HG03520 (cell line): ENCODE results near the gene ATF7IP.
"Not testable (repeated sequence)": the region's sequence is repeated elsewhere in the genome, so short reads cannot be mapped to it uniquely, and the experiment has no call there.

Source experiments
- ATAC-seq: cut with Tn5 transposase; IDR thresholded peaks from one replicate; pipeline ENCODE4 v1.9.1; 2021; ENCODE audit warnings: mild to moderate bottlenecking, moderate library complexity; ENCODE audit not compliant: unreplicated experiment

ATF7IP gene

DNA sequence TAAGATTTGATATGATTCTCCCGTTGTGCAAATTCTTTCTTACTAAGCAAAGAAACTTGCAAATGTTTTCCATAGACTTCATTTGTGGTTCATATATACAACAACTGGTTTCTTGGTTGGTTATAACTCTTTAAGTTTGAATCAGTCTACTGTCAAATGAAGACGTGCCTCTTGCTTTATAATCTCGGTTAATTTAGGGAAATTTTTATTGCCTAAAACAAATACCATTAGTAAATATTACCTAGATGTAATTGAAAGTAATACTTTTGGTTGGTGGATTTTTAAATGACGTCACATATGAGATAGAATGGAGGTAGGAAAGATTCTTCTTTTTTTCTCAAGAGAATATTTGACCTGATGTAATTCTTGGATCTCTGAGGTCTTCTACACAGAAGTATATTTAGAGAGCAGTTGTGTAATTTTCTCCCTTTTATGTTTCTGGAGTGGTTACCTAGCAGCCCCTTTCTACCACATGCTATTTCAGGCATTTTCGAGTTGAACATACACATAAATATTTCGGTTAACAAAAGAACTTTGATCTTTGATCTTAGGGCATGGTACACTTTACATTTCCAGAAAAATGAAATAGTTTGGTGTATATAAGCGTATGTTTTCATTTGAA lies 1.7 kb downstream of the ATF7IP start:
- peak; percentile 38 for ATAC-seq

DNA sequence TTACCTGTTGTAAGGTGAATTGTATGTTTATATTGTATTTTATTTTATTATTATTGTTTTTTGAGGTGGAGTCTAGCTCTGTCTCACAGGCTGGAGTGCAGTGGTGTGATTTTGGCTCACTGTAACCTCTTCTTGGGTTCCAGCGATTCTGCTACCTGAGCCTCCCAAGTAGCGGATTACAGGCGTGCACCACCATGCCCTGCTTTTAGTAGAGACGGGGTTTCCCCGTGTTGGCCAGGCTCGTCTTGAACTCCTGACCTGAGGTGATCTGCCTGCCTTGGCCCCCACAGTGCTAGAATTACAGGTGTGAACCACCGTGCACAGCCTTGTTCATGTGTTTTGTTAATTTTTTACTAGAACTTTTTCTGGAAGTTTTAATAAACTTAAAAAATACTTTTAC lies 3.8 kb downstream of the ATF7IP start:
- no peak for ATAC-seq

DNA sequence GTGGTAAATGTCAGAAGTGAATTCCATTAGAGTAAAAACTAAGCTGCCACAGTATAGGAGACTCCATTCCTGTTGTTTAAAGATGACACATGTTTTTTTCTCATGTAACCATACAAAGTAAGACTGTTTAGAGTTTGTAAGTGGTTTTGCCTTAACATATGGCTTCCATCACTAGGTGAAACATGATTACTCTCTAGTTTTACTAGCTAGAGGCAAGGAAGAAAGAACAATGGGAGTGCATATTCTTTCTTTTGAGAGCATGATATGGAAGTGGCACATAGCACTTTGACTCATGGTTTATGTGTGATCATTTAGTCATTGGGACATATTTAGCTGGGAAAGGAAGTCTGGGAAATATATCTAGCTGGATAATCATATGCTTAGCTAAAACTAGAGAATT lies 7.7 kb downstream of the ATF7IP start:
- ATAC-seq = no peak

DNA sequence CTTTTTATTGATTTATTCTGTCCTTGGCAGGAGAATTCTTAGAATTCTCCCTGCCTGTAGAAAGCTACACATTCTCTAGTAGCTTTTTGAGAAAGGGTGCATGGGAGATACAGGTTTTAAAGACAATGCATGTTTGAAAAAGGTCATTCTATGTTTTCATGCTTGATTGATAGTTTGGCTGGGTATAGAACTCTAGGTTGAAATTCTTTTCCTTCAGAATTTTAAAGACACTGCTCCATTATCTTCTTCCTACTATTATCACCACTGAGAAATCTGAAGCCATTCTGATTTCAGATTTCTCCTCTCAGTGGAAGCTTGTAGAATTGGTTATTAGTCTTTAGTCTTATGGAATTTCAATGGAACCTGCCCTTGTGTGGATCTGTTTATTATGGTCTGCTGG lies 14.0 kb downstream of the ATF7IP start:
- no peak for ATAC-seq

- peak; percentile 94 for ATAC-seq
Observed at GRCh38 chr12:14384783-14385638, 19.5 kb downstream of the ATF7IP start.

GRCh38 chr12:14387219-14387871 lies 21.9 kb downstream of the ATF7IP start:
- no peak for ATAC-seq

GRCh38 chr12:14390449-14390848 lies 25.0 kb downstream of the ATF7IP start:
- ATAC-seq = no peak

DNA sequence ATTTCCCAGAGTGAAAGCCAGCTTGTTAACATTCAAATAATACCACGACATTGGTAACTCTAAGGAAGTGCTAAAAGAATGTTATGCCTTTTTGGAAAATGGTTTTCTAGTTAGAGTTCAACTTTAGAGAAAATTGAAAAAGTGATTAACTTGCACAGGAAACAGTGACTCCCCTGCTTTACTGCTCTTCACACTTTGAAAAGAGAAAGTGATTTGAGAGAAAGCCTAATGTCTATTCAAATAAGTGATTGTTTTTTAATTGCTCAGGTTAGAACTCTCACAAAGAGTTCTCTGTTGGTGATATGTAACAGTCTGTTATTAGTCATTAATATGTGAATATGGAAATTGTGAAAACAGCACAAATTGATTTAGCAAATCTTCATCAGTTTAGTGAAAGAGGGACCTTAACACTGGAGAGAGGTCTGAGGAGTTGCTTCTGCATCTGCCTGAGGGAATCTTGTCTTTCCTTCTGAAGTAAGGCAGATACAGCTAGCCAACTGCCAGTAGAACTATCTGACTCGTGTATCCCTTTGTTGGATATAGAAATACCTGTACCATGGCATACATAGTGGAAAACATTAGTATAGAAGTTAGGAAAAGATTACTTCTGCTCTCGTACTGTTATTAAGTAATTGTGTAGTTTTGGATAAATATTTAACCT lies 25.5 kb downstream of the ATF7IP start:
- ATAC-seq = no peak

GRCh38 chr12:14393751-14394150 lies 28.3 kb downstream of the ATF7IP start:
- no peak for ATAC-seq

- peak; percentile 69 for ATAC-seq
Observed at GRCh38 chr12:14394317-14395073, 29.0 kb downstream of the ATF7IP start.

GRCh38 chr12:14395074-14395778 lies 29.7 kb downstream of the ATF7IP start:
- peak; percentile 39 for ATAC-seq

DNA sequence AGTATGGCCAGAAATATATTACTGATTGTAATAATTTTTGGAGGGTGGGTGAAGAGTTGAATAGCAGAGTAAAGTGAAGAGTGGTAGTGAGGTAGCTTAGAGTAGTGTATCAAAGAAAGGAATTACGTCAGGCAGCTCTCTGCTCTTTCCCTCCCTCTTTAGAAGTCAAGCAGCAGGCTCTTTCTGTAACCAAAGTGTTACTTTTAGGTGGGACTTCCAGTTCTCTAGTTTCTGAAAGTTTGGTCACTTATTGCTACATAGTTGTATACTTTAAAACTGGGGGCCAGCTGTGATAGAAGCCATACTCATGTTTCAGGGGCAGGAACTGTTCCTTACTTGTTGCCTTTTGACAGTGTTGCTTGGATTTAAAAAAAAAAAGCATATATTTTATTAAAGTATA lies 30.6 kb downstream of the ATF7IP start:
- ATAC-seq = no peak

GRCh38 chr12:14399871-14400270 lies 34.4 kb downstream of the ATF7IP start:
- no peak for ATAC-seq

GRCh38 chr12:14400599-14400998 lies 35.1 kb downstream of the ATF7IP start:
- ATAC-seq = no peak

- ATAC-seq = not testable (repeated sequence)
Observed at GRCh38 chr12:14401267-14401666, 35.8 kb downstream of the ATF7IP start.

DNA sequence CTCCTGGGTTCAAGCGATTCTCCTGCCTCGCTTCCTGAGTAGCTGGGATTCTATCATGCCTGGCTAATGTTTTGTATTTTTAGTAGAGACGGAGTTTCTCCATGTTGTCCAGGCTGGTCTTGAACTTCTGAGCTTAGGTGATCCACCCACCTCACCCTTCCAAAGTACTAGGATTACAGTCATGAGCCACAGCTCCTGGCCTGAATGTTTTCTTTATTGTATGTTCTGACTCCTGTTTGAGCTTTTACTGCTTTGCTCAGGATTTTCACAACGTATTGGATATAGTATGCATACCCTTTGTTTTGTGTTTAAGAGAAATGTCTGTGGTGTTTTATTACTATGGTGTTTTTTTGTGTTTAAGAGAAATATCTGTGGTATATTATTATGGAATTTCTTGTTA lies 37.2 kb downstream of the ATF7IP start:
- ATAC-seq = no peak

DNA sequence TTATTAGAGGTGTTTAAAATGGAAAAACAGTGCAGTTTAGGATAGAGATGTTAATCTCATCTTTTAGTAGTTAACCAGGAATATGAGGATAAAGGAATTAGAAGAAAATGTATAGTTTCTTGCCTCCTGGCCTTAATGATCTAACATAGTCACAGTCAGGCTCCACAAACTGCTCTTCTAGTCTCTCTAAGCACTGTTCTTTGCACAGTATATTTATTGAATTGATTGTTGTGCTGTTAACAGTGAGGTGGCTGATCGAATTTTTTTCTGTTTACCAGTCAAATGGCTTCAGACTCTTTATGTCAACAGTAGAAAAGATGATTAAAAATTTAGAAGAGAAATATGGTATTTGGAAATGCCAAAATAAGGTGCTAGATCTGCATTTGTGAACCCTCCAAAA lies 37.8 kb downstream of the ATF7IP start:
- no peak for ATAC-seq

DNA sequence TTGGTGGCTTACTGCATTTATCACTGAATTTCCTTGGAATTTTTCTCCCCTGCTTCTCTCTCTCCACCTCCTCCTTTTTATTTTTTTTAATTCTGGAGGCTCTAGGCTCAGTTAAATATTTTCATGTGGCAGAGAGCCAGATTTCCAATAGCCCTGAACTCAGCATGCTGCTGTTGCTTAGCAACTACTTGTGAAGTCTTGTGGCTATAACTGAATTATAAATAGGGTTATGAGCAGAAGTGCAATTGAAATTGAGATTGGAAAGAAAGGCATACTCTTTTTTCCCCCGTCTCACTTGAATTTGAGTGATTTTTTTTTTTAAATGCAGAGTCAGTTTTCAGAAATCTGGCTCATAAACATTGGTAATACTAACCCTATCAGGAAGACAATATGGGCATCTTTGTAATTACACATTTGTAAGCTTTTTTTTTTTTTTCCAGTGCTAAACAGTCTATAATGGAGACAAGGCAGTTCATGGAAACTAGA lies 38.3 kb downstream of the ATF7IP start:
- ATAC-seq = no peak

GRCh38 chr12:14405407-14405806 lies 39.9 kb downstream of the ATF7IP start:
- ATAC-seq = not testable (repeated sequence)

GRCh38 chr12:14408208-14408607 lies 42.7 kb downstream of the ATF7IP start:
- no peak for ATAC-seq
